Testis (tissue), 2 donors: Measurements from ENCODE around the gene ATL1.

Experiments
- CTCF ChIP-seq, 3 experiments: fragments of 450-650 bp in 2 of 3; fragments of 200-600 bp in 1 of 3; sonication (generic) in 1 of 3; IDR thresholded peaks; one replicate each; pipeline ENCODE4 v1.5.1; 2016 to 2019; ENCODE audit warnings: antibody characterized with exemption in 3 of 3, mild to moderate bottlenecking in 2 of 3, moderate library complexity in 1 of 3
- POLR2A ChIP-seq: fragments of 450-650 bp; IDR thresholded peaks from one replicate; pipeline ENCODE4 v1.6.1; 2017; ENCODE audit warnings: antibody characterized with exemption, mild to moderate bottlenecking, moderate library complexity

GRCh38 chr14:50631408-50631821 is 71.5 kb downstream of the ATL1 start:
- TF ChIP-seq POLR2A (no peak), CTCF (IDR thresholded peaks at IDR 0.05) (no peak)
